ENCODE measurements around the gene MAN2B1. TPM values are rescaled to one million over a fixed set of nuclear protein-coding genes. Genes with fewer than 3 reads are reported as not detected.

The MAN2B1 gene
- total RNA-seq, 1 donor from 2014 or later, result 105 TPM

DNA sequence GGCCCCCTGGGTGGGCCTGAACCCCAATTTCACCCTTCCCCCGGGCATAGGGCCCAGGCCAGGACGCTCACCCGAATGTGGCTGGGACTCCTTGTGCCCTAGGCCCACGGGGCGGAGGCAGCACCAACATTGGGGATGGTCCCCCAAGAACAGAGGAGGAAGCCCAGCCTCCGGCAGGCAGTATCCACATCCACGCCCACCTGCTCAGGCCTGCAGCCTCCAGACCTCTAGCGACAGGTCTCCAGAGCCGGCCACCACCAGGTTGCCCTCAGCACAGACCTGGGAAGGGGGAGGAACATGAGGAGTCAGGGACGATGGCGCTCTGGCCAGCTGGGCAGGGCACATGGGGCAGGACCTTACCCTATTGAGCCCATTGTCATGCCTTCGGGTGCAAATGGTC, 22.5 kb upstream of the MAN2B1 start:
- H3K36me3 ChIP-seq (ENCODE audit: insufficient read depth, low read length), result peaks cover 2% of the 10 kb centered on the region
- H3K4me1 Mint-ChIP-seq (ENCODE audit: low read depth, unreplicated experiment), result no peaks in the 10 kb centered on the region
- H3K4me2 ChIP-seq (ENCODE audit: low read length), result no peak overlapping the region
- H2AFZ ChIP-seq (ENCODE audit: low read depth, low read length), result no peak overlapping the region
- H3K36me3 Mint-ChIP-seq (ENCODE audit: low read depth, unreplicated experiment), result peaks cover 4% of the 10 kb centered on the region
- H3K27me3 Mint-ChIP-seq (ENCODE audit: low read depth, unreplicated experiment), result no peaks in the 10 kb centered on the region
- H3K27ac ChIP-seq (ENCODE audit: low read depth, low read length), result no peak overlapping the region
- no peaks in the 10 kb centered on the region for H3K9me3 Mint-ChIP-seq (ENCODE audit: unreplicated experiment)
- FAIRE-seq, result no peak
- H4K20me1 ChIP-seq (ENCODE audit: insufficient read depth, low read length), result no peaks in the 10 kb centered on the region
- no peak overlapping the region for H3K27ac Mint-ChIP-seq (ENCODE audit: unreplicated experiment)
- H3K4me3 Mint-ChIP-seq (ENCODE audit: unreplicated experiment), result no peak overlapping the region
- H3K9me3 ChIP-seq (ENCODE audit: insufficient read depth, low read depth, low read length), result no peaks in the 10 kb centered on the region
- TF ChIP-seq EZH2 (IDR thresholded peaks at IDR 0.05; ENCODE audit: insufficient read depth, low read length), result no peak
- TF ChIP-seq, protein P1, sequence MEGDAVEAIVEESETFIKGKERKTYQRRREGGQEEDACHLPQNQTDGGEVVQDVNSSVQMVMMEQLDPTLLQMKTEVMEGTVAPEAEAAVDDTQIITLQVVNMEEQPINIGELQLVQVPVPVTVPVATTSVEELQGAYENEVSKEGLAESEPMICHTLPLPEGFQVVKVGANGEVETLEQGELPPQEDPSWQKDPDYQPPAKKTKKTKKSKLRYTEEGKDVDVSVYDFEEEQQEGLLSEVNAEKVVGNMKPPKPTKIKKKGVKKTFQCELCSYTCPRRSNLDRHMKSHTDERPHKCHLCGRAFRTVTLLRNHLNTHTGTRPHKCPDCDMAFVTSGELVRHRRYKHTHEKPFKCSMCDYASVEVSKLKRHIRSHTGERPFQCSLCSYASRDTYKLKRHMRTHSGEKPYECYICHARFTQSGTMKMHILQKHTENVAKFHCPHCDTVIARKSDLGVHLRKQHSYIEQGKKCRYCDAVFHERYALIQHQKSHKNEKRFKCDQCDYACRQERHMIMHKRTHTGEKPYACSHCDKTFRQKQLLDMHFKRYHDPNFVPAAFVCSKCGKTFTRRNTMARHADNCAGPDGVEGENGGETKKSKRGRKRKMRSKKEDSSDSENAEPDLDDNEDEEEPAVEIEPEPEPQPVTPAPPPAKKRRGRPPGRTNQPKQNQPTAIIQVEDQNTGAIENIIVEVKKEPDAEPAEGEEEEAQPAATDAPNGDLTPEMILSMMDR (IDR thresholded peaks at IDR 0.05; ENCODE audit: insufficient read depth, low read depth, low read length), result no peak
- H3K27me3 ChIP-seq (ENCODE audit: insufficient read depth, low read length), result no peaks in the 10 kb centered on the region
- no peaks in the 10 kb centered on the region for H3K4me1 ChIP-seq (ENCODE audit: insufficient read depth, low read length)
- no peak overlapping the region for H3K4me3 ChIP-seq (ENCODE audit: insufficient read depth, low read depth, low read length)
- H3K9ac ChIP-seq (ENCODE audit: low read length), result no peak overlapping the region
- no peaks in the 10 kb centered on the region for H3K79me2 ChIP-seq (ENCODE audit: insufficient read depth, low read length)
- no peak for DNase-seq (ENCODE audit: low read depth)

GRCh38 chr19:12687496-12688196, 21.1 kb upstream of the MAN2B1 start, which contains the start of gene GNG14:
GNG14 (plus strand) TSS chr19:12687998; CDS start chr19:12688049, 51 bp downstream.
- H3K4me2 ChIP-seq (ENCODE audit: low read length), result no peak within 1 kb of the TSS
- no peak within 1 kb of the TSS for H3K9ac ChIP-seq (ENCODE audit: low read length)
- DNase-seq (ENCODE audit: low read depth) (no peak), FAIRE-seq (no peak)
- no peak within 1 kb of the TSS for H3K4me3 ChIP-seq (ENCODE audit: insufficient read depth, low read depth, low read length)
- peaks cover 5% of the 10 kb centered on the region for H3K36me3 Mint-ChIP-seq (ENCODE audit: low read depth, unreplicated experiment)
- no peak within 1 kb of the TSS for H3K27ac ChIP-seq (ENCODE audit: low read depth, low read length)
- H3K4me1 Mint-ChIP-seq (ENCODE audit: low read depth, unreplicated experiment), result no peaks in the 10 kb centered on the region
- H2AFZ ChIP-seq (ENCODE audit: low read depth, low read length), result no peak within 1 kb of the TSS
- no peaks in the 10 kb centered on the region for H3K36me3 ChIP-seq (ENCODE audit: insufficient read depth, low read length)
- H4K20me1 ChIP-seq (ENCODE audit: insufficient read depth, low read length), result no peaks in the 10 kb centered on the region
- no peak within 1 kb of the TSS for H3K27ac Mint-ChIP-seq (ENCODE audit: unreplicated experiment)
- no peaks in the 10 kb centered on the region for H3K27me3 ChIP-seq (ENCODE audit: insufficient read depth, low read length)
- H3K9me3 ChIP-seq (ENCODE audit: insufficient read depth, low read depth, low read length), result no peaks in the 10 kb centered on the region
- no peak within 1 kb of the TSS for H3K4me3 Mint-ChIP-seq (ENCODE audit: unreplicated experiment)
- no peaks in the 10 kb centered on the region for H3K9me3 Mint-ChIP-seq (ENCODE audit: unreplicated experiment)
- H3K79me2 ChIP-seq (ENCODE audit: insufficient read depth, low read length), result no peaks in the 10 kb centered on the region
- TF ChIP-seq, protein P1 (IDR thresholded peaks at IDR 0.05; ENCODE audit: insufficient read depth, low read depth, low read length), result no peak
- TF ChIP-seq EZH2 (IDR thresholded peaks at IDR 0.05; ENCODE audit: insufficient read depth, low read length), result no peak
- no peaks in the 10 kb centered on the region for H3K4me1 ChIP-seq (ENCODE audit: insufficient read depth, low read length)
- H3K27me3 Mint-ChIP-seq (ENCODE audit: low read depth, unreplicated experiment), result no peaks in the 10 kb centered on the region

- Histone ChIP-seq H3K27me3 (ENCODE audit: insufficient read depth, low read length) (no peaks in the 10 kb centered on the region), H3K9me3 (ENCODE audit: insufficient read depth, low read depth, low read length) (no peaks in the 10 kb centered on the region), H3K79me2 (ENCODE audit: insufficient read depth, low read length) (no peaks in the 10 kb centered on the region), H4K20me1 (ENCODE audit: insufficient read depth, low read length) (no peaks in the 10 kb centered on the region), H3K9ac (ENCODE audit: low read length) (no peak overlapping the region), H3K4me2 (ENCODE audit: low read length) (no peak overlapping the region), H3K4me3 (ENCODE audit: insufficient read depth, low read depth, low read length) (no peak overlapping the region), H3K36me3 (ENCODE audit: insufficient read depth, low read length) (no peaks in the 10 kb centered on the region), H3K27ac (ENCODE audit: low read depth, low read length) (no peak overlapping the region), H3K4me1 (ENCODE audit: insufficient read depth, low read length) (no peaks in the 10 kb centered on the region), H2AFZ (ENCODE audit: low read depth, low read length) (no peak overlapping the region)
- no peak overlapping the region for H3K27ac Mint-ChIP-seq (ENCODE audit: unreplicated experiment)
- no peaks in the 10 kb centered on the region for H3K27me3 Mint-ChIP-seq (ENCODE audit: low read depth, unreplicated experiment)
- no peaks in the 10 kb centered on the region for H3K4me1 Mint-ChIP-seq (ENCODE audit: low read depth, unreplicated experiment)
- no peak overlapping the region for H3K4me3 Mint-ChIP-seq (ENCODE audit: unreplicated experiment)
- FAIRE-seq, result no peak
- no peak for DNase-seq (ENCODE audit: low read depth)
- H3K36me3 Mint-ChIP-seq (ENCODE audit: low read depth, unreplicated experiment), result peaks cover 5% of the 10 kb centered on the region
- no peaks in the 10 kb centered on the region for H3K9me3 Mint-ChIP-seq (ENCODE audit: unreplicated experiment)
- no peak for TF ChIP-seq EZH2 (IDR thresholded peaks at IDR 0.05; ENCODE audit: insufficient read depth, low read length)
- TF ChIP-seq, protein P1 (IDR thresholded peaks at IDR 0.05; ENCODE audit: insufficient read depth, low read depth, low read length), result no peak
Observed at GRCh38 chr19:12685831-12686230, 19.3 kb upstream of the MAN2B1 start.
